BJ (cell line): ENCODE data around the gene CDKN1B. TPM values are rescaled to one million over a fixed set of nuclear protein-coding genes. Genes with fewer than 3 reads are reported as not detected.

Experiments
- CTCF ChIA-PET: fragments of 350-600 bp; formaldehyde crosslinking; extraction: SDS; loops from one replicate; lab custom pipeline; 2021; ENCODE audit warnings: antibody characterized with exemption, inconsistent platforms; lab: Yijun Ruan, JAX
- POLR2A ChIA-PET: fragments of 300-600 bp; sonication (Branson Sonifier 250); formaldehyde crosslinking; extraction: SDS; loops from one replicate; lab custom pipeline; 2021; ENCODE audit warnings: antibody characterized with exemption; lab: Charles Lee
- DNase-seq: peaks from one replicate; pipeline ENCODE4 v3.0.0-alpha.2; 2011; ENCODE audit warnings: low read depth
- H3K27me3 ChIP-seq: 2 replicates; pipeline ENCODE4 v1.6.0; 2011; ENCODE audit warnings: low read length; ENCODE audit not compliant: control insufficient read depth, insufficient read depth
- H3K36me3 ChIP-seq: 2 replicates; pipeline ENCODE4 v1.5.1; 2011; ENCODE audit warnings: low read length; ENCODE audit not compliant: control insufficient read depth, insufficient read depth
- H3K4me3 ChIP-seq: 2 replicates; pipeline ENCODE4 v1.5.1; 2011; ENCODE audit warnings: low read depth, mild to moderate bottlenecking, control low read depth, low read length
- polyA plus RNA-seq: library from polyadenylated mRNA; depleted of rRNA; stranded (reverse); fragments of >200 nt; gene quantifications from 2 replicates; pipeline ENCODE4 v1.2.3, GENCODE V29; 2011
- TF ChIP-seq, protein P1 (sequence below): IDR thresholded peaks from 2 replicates; pipeline ENCODE4 v1.5.1; 2011; ENCODE audit warnings: low read depth, mild to moderate bottlenecking, control low read depth, inconsistent platforms, low read length, moderate library complexity; ENCODE audit not compliant: insufficient read depth

Gene CDKN1B
- polyA plus RNA-seq, 1 experiment = 19.7 TPM

DNA sequence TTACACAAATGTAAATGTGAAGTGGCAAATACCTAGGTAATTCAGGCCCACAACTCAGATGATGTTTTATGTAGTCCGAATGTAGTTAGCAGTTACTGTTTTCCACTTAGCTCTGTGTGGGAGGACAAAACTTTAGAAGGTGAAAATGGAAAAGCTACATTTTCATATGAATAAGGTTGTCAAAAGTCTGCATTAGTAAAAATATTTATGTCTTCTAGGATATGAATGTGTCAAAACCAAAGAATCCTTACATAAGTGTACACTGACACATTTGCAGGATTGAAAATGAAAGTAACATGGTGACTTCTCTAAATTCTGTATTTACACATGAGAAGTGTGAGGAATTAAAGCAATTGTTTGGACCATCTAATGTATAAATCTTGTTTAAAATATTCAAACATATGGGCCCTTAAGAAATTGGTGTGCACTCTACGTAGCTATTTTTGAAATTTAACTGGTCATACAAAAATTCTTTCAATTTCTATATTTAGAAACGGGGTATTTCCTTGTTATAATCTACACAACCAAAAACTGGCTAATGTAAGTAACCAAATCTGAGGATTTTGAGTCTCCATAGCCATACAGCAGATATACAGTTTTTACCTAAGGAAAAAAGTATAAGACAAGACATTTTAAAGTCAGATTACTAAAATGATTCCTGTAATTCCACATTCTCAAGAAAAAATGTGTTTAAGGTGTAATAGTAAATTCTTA, 5.4 kb downstream of the CDKN1B start:
- TF ChIP-seq, protein P1, sequence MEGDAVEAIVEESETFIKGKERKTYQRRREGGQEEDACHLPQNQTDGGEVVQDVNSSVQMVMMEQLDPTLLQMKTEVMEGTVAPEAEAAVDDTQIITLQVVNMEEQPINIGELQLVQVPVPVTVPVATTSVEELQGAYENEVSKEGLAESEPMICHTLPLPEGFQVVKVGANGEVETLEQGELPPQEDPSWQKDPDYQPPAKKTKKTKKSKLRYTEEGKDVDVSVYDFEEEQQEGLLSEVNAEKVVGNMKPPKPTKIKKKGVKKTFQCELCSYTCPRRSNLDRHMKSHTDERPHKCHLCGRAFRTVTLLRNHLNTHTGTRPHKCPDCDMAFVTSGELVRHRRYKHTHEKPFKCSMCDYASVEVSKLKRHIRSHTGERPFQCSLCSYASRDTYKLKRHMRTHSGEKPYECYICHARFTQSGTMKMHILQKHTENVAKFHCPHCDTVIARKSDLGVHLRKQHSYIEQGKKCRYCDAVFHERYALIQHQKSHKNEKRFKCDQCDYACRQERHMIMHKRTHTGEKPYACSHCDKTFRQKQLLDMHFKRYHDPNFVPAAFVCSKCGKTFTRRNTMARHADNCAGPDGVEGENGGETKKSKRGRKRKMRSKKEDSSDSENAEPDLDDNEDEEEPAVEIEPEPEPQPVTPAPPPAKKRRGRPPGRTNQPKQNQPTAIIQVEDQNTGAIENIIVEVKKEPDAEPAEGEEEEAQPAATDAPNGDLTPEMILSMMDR = no peak
- Histone ChIP-seq H3K4me3 (peak overlapping the region; percentile 89), H3K36me3 (no peaks in the 10 kb centered on the region; the same call in none of the 2 replicates), H3K27me3 (no peaks in the 10 kb centered on the region)
- POLR2A ChIA-PET = interaction anchor here (1.4 kb wide), 1 partner anchor 12 kb away, joined by 4 read pairs; no protein-coding TSS in a partner anchor
- CTCF ChIA-PET = interaction anchor here (0.6 to 1.0 kb wide), 3 partner anchors 14 to 641 kb away, joined by 3 to 5 read pairs (median 3); no protein-coding TSS in a partner anchor
- DNase-seq = no peak

- CTCF ChIA-PET = interaction anchor here (1.7 kb wide), 1 partner anchor 14 kb away, joined by 6 read pairs; no protein-coding TSS in a partner anchor
- no peaks in the 10 kb centered on the region; the same call in none of the 2 replicates for H3K36me3 ChIP-seq
- TF ChIP-seq, protein P1 = no peak
- POLR2A ChIA-PET = no interaction called here
- H3K27me3 ChIP-seq = no peaks in the 10 kb centered on the region
- no peak for DNase-seq
- peak overlapping the region; percentile 89 for H3K4me3 ChIP-seq
These were observed 6.0 kb downstream of the CDKN1B start for GRCh38 chr12:12723149-12723680.

DNA sequence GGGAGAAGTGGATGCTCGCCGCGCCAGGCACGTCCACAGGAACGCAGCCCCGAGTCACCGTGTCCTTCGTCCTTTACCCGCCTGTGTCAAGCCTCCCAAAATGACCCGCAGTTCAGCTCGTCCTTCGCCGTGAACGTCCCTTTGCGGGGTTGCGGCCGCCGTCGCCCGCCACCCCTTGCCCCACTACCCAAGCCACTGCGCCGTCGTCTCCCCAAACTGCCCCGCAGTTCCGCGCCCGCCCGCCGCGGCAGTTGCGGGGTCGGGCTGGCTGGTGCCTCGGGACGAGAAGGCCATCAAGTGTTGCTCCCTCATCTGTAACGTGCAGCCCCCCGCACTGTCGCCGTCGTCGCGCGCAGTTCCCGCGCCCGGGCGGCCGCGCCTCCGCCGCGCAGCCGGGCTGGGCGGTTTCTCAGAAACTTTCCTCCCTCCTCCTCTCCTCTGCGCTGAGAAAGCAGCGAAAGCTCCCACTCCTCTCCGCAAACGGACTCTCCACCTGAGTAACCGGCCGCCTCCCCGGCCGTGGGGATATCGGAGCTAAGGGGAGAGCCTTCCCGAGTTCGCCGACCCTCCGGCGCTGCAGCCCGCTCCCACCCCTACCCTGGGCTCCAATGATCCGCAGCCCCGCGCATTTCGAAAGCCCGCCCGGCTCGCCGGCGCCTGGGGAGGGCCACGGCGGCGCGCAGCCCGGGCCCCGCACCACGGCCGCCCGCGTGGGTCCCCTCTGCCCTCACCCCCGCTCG, 6.7 kb downstream of the CDKN1B start:
- H3K4me3 ChIP-seq = peak overlapping the region; percentile 89
- H3K27me3 ChIP-seq = no peaks in the 10 kb centered on the region
- ChIA-PET POLR2A (interaction anchor here (0.7 kb wide), 1 partner anchor 11 kb away, joined by 3 read pairs; no protein-coding TSS in a partner anchor), CTCF (interaction anchor here (1.7 kb wide), 1 partner anchor 13 kb away, joined by 6 read pairs; no protein-coding TSS in a partner anchor)
- no peak for DNase-seq
- H3K36me3 ChIP-seq = no peaks in the 10 kb centered on the region; the same call in none of the 2 replicates
- TF ChIP-seq, protein P1 = no peak

DNA sequence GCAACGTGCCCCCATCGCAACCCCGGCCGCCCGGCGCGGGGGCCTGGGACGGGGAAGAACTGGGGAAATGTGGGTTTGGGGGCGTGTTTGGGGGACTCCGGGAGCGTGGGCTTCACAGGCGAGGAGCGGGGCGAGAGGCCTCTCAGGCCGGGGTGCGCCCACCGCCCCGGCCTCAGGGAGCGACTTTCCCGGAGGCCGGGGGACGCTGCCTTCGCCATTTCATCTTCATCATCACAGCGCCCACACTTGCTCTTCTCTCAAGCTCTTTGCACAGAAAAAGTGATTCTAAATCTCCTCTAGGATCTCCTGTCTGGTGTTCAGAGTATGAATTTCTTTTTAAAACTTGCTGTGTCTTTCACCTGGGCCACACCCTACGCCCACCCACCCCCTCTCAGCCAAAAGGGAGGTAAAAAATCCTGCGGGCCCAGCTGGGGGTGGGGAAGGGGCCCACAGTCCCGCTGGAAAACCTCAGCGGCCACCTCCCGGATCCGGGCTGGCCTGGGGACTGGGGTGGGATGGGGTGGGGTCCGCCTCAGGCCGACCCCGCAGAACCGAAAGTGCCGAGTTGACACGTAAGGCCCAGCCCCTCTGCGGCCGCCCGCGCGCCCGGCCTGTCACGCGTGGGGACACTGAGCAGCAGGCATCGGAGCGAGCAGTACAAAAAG, 7.4 kb downstream of the CDKN1B start:
- no peaks in the 10 kb centered on the region for H3K27me3 ChIP-seq
- CTCF ChIA-PET = interaction anchor here (1.7 kb wide), 1 partner anchor 12 kb away, joined by 6 read pairs; no protein-coding TSS in a partner anchor
- H3K4me3 ChIP-seq = peak overlapping the region; percentile 89
- no peak for DNase-seq
- POLR2A ChIA-PET = interaction anchor here (0.6 to 1.3 kb wide), 6 partner anchors 8 to 1974 kb away, joined by 3 to 24 read pairs (median 4); no protein-coding TSS in a partner anchor
- H3K36me3 ChIP-seq = no peaks in the 10 kb centered on the region; the same call in none of the 2 replicates
- TF ChIP-seq, protein P1 = no peak; the same call in 1 of the 2 replicates
